NCI-H460 (cell line): ENCODE results near the gene TNFSF12. TPM values are rescaled to one million over a fixed set of nuclear protein-coding genes. Genes with fewer than 3 reads are reported as not detected.

ENCODE experiments used
- DNase-seq: peaks from one replicate; pipeline ENCODE4 v3.0.0-alpha.2; 2016; ENCODE audit warnings: low read depth; ENCODE audit errors: extremely low read depth
- total RNA-seq: library from RNA; depleted of rRNA; stranded (reverse); fragments of >200 nt; shearing (Covaris generic); gene quantifications from 2 replicates; pipeline ENCODE4 v1.2.3, GENCODE V29; 2014

The TNFSF12 gene
- total RNA-seq, 1 experiment from 2014 or later, result 6.9 TPM

GRCh38 chr17:7538891-7539545 lies 9.8 kb upstream of the TNFSF12 start:
- no peak for DNase-seq

GRCh38 chr17:7541074-7541621 lies 7.7 kb upstream of the TNFSF12 start:
- DNase-seq, result no peak

- DNase-seq, result no peak
Observed at GRCh38 chr17:7544911-7545310, 3.9 kb upstream of the TNFSF12 start.

- DNase-seq, result no peak
Observed at GRCh38 chr17:7549401-7550055, 670 bp downstream of the TNFSF12 start.

GRCh38 chr17:7550344-7550743 lies 1.5 kb downstream of the TNFSF12 start:
- DNase-seq, result no peak

- no peak for DNase-seq
Observed at GRCh38 chr17:7551396-7551795, 2.5 kb downstream of the TNFSF12 start.

- DNase-seq, result no peak
Observed at GRCh38 chr17:7552621-7553051, 3.8 kb downstream of the TNFSF12 start.

- no peak for DNase-seq
Observed at GRCh38 chr17:7553356-7553755, 4.5 kb downstream of the TNFSF12 start.

GRCh38 chr17:7555320-7555948 lies 6.6 kb downstream of the TNFSF12 start:
- no peak for DNase-seq

- no peak for DNase-seq
Observed at GRCh38 chr17:7556627-7557026, 7.8 kb downstream of the TNFSF12 start.

GRCh38 chr17:7557147-7557764 lies 8.4 kb downstream of the TNFSF12 start:
- no peak for DNase-seq

- DNase-seq, result no peak
Observed at GRCh38 chr17:7557775-7558543, 9.1 kb downstream of the TNFSF12 start.

GRCh38 chr17:7558544-7559319 lies 9.9 kb downstream of the TNFSF12 start, which contains the start of gene TNFSF13:
TSS of gene TNFSF13 (plus strand) at chr17:7558750. CDS start at chr17:7559040, 290 bp downstream.
- no peak for DNase-seq

- no peak for DNase-seq
Observed at GRCh38 chr17:7559320-7560171, 10.7 kb downstream of the TNFSF12 start.

- peak; percentile 65 for DNase-seq
Observed at GRCh38 chr17:7560172-7561027, 11.5 kb downstream of the TNFSF12 start.

GRCh38 chr17:7561028-7561575 lies 12.2 kb downstream of the TNFSF12 start:
- peak; percentile 82 for DNase-seq

GRCh38 chr17:7561589-7562207 lies 12.8 kb downstream of the TNFSF12 start, which contains the start of gene SENP3:
TSS of gene SENP3 (plus strand) at chr17:7561919. CDS start at chr17:7563077, 1,158 bp downstream.
- DNase-seq, result peak; percentile 89
